A673 (cell line): Measurements from ENCODE around the gene B4GALNT1. TPM values are rescaled to one million over a fixed set of nuclear protein-coding genes. Genes with fewer than 3 reads are reported as not detected.

Experiments used
- BruUV-seq: library from RNA; stranded (reverse); fragments of 400-500 nt; replicated peaks from 2 replicates; lab custom pipeline; 2021; lab: Mats Ljungman, UMichigan
- CTCF ChIA-PET: fragments of 300-600 bp; sonication (Branson Sonifier 250); formaldehyde crosslinking; loops from one replicate; lab custom pipeline; 2022; ENCODE audit warnings: antibody characterized with exemption; lab: Charles Lee
- POLR2A ChIA-PET: fragments of 300-600 bp; sonication (Branson Sonifier 250); formaldehyde crosslinking; loops from one replicate; lab custom pipeline; 2022; ENCODE audit warnings: antibody characterized with exemption; ENCODE audit not compliant: low non-redundant PET; lab: Charles Lee
- DNase-seq: peaks from one replicate; pipeline ENCODE4 v3.0.0-alpha.2; 2015; ENCODE audit warnings: low spot score
- H3K27ac ChIP-seq: fragments of 200-600 bp; sonication (generic); 2 replicates; pipeline ENCODE4 v1.5.1; 2016; ENCODE audit warnings: mixed run types, low read depth, mild to moderate bottlenecking, mixed read lengths, antibody characterized with exemption, low read length; ENCODE audit not compliant: poor library complexity, severe bottlenecking
- H3K27me3 ChIP-seq: fragments of 200-600 bp; sonication (generic); replicated peaks from 2 replicates; pipeline ENCODE4 v1.6.1; 2017; ENCODE audit warnings: mixed run types, low read depth, mild to moderate bottlenecking, mixed read lengths, antibody characterized with exemption, low read length; ENCODE audit not compliant: insufficient read depth, poor library complexity
- H3K36me3 ChIP-seq: fragments of 200-600 bp; sonication (generic); 2 replicates; pipeline ENCODE4 v1.6.1; 2016; ENCODE audit warnings: mixed run types, mild to moderate bottlenecking, mixed read lengths, antibody characterized with exemption, low read length; ENCODE audit not compliant: insufficient read depth, poor library complexity, severe bottlenecking
- H3K4me1 ChIP-seq: fragments of 200-600 bp; sonication (generic); 2 replicates; pipeline ENCODE4 v1.6.1; 2017; ENCODE audit warnings: mixed run types, mild to moderate bottlenecking, mixed read lengths, antibody characterized with exemption, low read length; ENCODE audit not compliant: insufficient read depth, poor library complexity, severe bottlenecking
- H3K4me3 ChIP-seq: fragments of 200-600 bp; sonication (generic); 2 replicates; pipeline ENCODE4 v1.5.1; 2016; ENCODE audit warnings: low read depth, mixed run types, mild to moderate bottlenecking, mixed read lengths, low read length; ENCODE audit not compliant: poor library complexity, severe bottlenecking
- H3K9me3 ChIP-seq: fragments of 200-600 bp; sonication (generic); 2 replicates; pipeline ENCODE4 v1.6.1; 2016; ENCODE audit warnings: mixed run types, low read depth, mild to moderate bottlenecking, mixed read lengths, antibody characterized with exemption, low read length; ENCODE audit not compliant: poor library complexity, severe bottlenecking
- CTCF ChIP-seq: fragments of 300-800, 200-600 bp; sonication (generic); conservative IDR thresholded peaks from 2 replicates; pipeline ENCODE4 v1.5.1; 2017; ENCODE audit warnings: low read depth, mild to moderate bottlenecking, antibody characterized with exemption, low read length, moderate library complexity, mixed read lengths
- EZH2 ChIP-seq: fragments of 200-600 bp; sonication (generic); IDR thresholded peaks from 2 replicates; pipeline ENCODE4 v1.6.1; 2017; ENCODE audit warnings: borderline replicate concordance, low read depth, mild to moderate bottlenecking, mixed read lengths, antibody characterized with exemption, low read length; ENCODE audit not compliant: poor library complexity, severe bottlenecking
- intact Hi-C: fragments of 100-400 bp; cut with micrococcal nuclease; formaldehyde crosslinking; loops from one replicate; pipeline ENCODE4 v1.10.0; 2022; ENCODE audit not compliant: unreplicated experiment
- total RNA-seq: library from RNA; stranded (reverse); gene quantifications from 2 replicates; pipeline ENCODE4 v1.2.3, GENCODE V29; 2021

Gene B4GALNT1
- total RNA-seq, 1 experiment from 2014 or later: 34.5 TPM

- TF ChIP-seq CTCF: no peak
- TF ChIP-seq EZH2: no peak
- ChIA-PET CTCF (no interaction called here), POLR2A (no interaction called here)
- peaks cover 19% of the 10 kb centered on the region for H3K4me1 ChIP-seq
- intact Hi-C loops: no loop called here
- peaks cover 10% of the 10 kb centered on the region for H3K36me3 ChIP-seq
- BruUV-seq: no TSS peak
- H3K27ac ChIP-seq: no peak overlapping the region
- H3K4me3 ChIP-seq: no peak overlapping the region
- H3K27me3 ChIP-seq: peaks cover 13% of the 10 kb centered on the region
- no peak for DNase-seq
- no peaks in the 10 kb centered on the region for H3K9me3 ChIP-seq
These were observed 15.1 kb downstream of the B4GALNT1 start for GRCh38 chr12:57617942-57618341.

GRCh38 chr12:57616383-57617101 lies 16.5 kb downstream of the B4GALNT1 start:
- TF ChIP-seq EZH2 (no peak), CTCF (no peak)
- POLR2A ChIA-PET: no interaction called here
- no peaks in the 10 kb centered on the region for H3K9me3 ChIP-seq
- no TSS peak for BruUV-seq
- peaks cover 23% of the 10 kb centered on the region for H3K4me1 ChIP-seq
- peaks cover 13% of the 10 kb centered on the region for H3K27me3 ChIP-seq
- peak; percentile 83 for DNase-seq
- no peak overlapping the region for H3K4me3 ChIP-seq
- CTCF ChIA-PET: interaction anchor here (0.9 to 1.1 kb wide), 3 partner anchors 16 to 158 kb away, joined by 3 to 6 read pairs (median 4); partner anchors contain the start of gene B4GALNT1
- intact Hi-C loops: no loop called here
- H3K27ac ChIP-seq: no peak overlapping the region
- H3K36me3 ChIP-seq: peaks cover 10% of the 10 kb centered on the region

DNA sequence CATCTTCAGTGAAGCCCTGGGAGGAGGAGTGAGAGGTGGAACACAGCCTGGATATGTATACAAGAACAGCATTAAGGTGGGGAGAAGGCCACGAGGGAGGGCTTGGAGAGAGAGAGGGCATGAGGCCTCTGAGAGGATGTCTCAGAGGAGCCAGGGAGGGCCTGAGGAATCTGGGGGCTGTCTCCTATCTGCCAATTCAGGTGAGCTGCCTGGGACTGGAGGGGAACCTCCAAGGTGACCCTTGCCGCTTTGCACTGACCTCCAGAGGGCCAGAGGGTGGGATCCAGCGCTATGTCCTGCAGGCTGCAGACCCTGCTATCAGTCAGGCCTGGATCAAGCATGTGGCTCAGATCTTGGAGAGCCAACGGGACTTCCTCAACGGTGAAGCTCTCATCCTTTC lies 17.4 kb downstream of the B4GALNT1 start:
- no TSS peak for BruUV-seq
- H3K4me1 ChIP-seq: peaks cover 23% of the 10 kb centered on the region
- no peak overlapping the region for H3K4me3 ChIP-seq
- no peak for DNase-seq
- ChIA-PET CTCF (interaction anchor here (0.9 to 1.1 kb wide), 2 partner anchors 17 to 157 kb away, joined by 3 to 6 read pairs; partner anchors contain the start of gene B4GALNT1), POLR2A (interaction anchor here (0.6 kb wide), 1 partner anchor 8 kb away, joined by 3 read pairs; no protein-coding TSS in a partner anchor)
- TF ChIP-seq EZH2 (no peak), CTCF (no peak)
- H3K36me3 ChIP-seq: peaks cover 10% of the 10 kb centered on the region
- intact Hi-C loops: no loop called here
- H3K27ac ChIP-seq: no peak overlapping the region
- no peaks in the 10 kb centered on the region for H3K9me3 ChIP-seq
- peaks cover 4% of the 10 kb centered on the region for H3K27me3 ChIP-seq
